ENCODE results near the gene SPARCL1. TPM values are rescaled to one million over a fixed set of nuclear protein-coding genes. Genes with fewer than 3 reads are reported as not detected.
A peak's percentile ranks its signal among the peaks of the same experiment; 100 is the strongest.

Gene SPARCL1
- total and polyA plus RNA-seq, 9 of the 15 experiments (the other 6 are each of a cell fraction or from before 2014, with no cell fraction given) = 0.03 to 0.71 (median 0.05) TPM; not detected in 3

- WGBS (ENCODE audit: insufficient coverage, low coverage, missing lambda C conversion rate) = 0% methylated on average over 1 of the region's 1 CpG
- H3K27me3 ChIP-seq (ENCODE audit: control insufficient read depth in 2 of 2, insufficient read depth in 2 of 2, low read length in 2 of 2) = no peaks in the 10 kb centered on the region
- BruUV-seq (replicated peaks) = no TSS peak
- no peak for TF ChIP-seq SRSF3 (IDR thresholded peaks at IDR 0.05; ENCODE audit: insufficient read depth, low read length)
- H3K36me3 ChIP-seq (ENCODE audit: control insufficient read depth, insufficient read depth, low read length) = no peaks in the 10 kb centered on the region
- ATAC-seq = no peak
- no peak overlapping the region for H3K4me3 ChIP-seq
- intact Hi-C loops (cut with micrococcal nuclease) = no loop called here
- H3K9me3 ChIP-seq (replicated peaks; ENCODE audit: control insufficient read depth, insufficient read depth, low read depth, low read length) = no peaks in the 10 kb centered on the region
- H4K20me1 ChIP-seq (replicated peaks; ENCODE audit: control insufficient read depth, insufficient read depth, low read length) = no peaks in the 10 kb centered on the region
- CTCF ChIA-PET (ENCODE audit: low intra/inter-chr PET ratio) = no interaction called here
- no peak overlapping the region for H3K9ac ChIP-seq (ENCODE audit: insufficient read depth in 1 of 2, low read depth in 2 of 2, low read length in 2 of 2)
- FAIRE-seq = no peak
- no peak for DNase-seq (ENCODE audit: extremely low read depth in 1 of 4, low spot score in 3 of 4)
- H3K4me2 ChIP-seq (ENCODE audit: insufficient read depth, low read length) = no peak overlapping the region
- H3K4me1 ChIP-seq (replicated peaks in 1 of 2; ENCODE audit: control insufficient read depth in 2 of 2, insufficient read depth in 2 of 2, low read length in 2 of 2) = no peaks in the 10 kb centered on the region; a peak in 1 of 5 replicates
- H2AFZ ChIP-seq (ENCODE audit: low read depth, low read length) = no peak overlapping the region
- no peaks in the 10 kb centered on the region for H3K9me1 ChIP-seq (ENCODE audit: control insufficient read depth, insufficient read depth, low read length)
- no peak overlapping the region for H3K27ac ChIP-seq (ENCODE audit: extremely low read depth, low read depth, low read length)
- in situ Hi-C loops (cut with MboI) = no loop called here
- POLR2A ChIA-PET = no interaction called here
- H3K79me2 ChIP-seq (ENCODE audit: control insufficient read depth, insufficient read depth, low read length) = no peaks in the 10 kb centered on the region
Observed at GRCh38 chr4:87532907-87533306, 3.7 kb upstream of the SPARCL1 start.

- Histone ChIP-seq H3K9me3 (replicated peaks; ENCODE audit: control insufficient read depth, insufficient read depth, low read depth, low read length) (no peaks in the 10 kb centered on the region), H3K4me1 (replicated peaks in 1 of 2; ENCODE audit: control insufficient read depth in 2 of 2, insufficient read depth in 2 of 2, low read length in 2 of 2) (no peaks in the 10 kb centered on the region; a peak in 1 of 5 replicates), H3K27me3 (ENCODE audit: control insufficient read depth in 2 of 2, insufficient read depth in 2 of 2, low read length in 2 of 2) (no peaks in the 10 kb centered on the region), H3K4me3 (no peak overlapping the region), H3K9ac (ENCODE audit: insufficient read depth in 1 of 2, low read depth in 2 of 2, low read length in 2 of 2) (no peak overlapping the region), H2AFZ (ENCODE audit: low read depth, low read length) (no peak overlapping the region), H3K4me2 (ENCODE audit: insufficient read depth, low read length) (no peak overlapping the region), H3K79me2 (ENCODE audit: control insufficient read depth, insufficient read depth, low read length) (no peaks in the 10 kb centered on the region), H3K27ac (ENCODE audit: extremely low read depth, low read depth, low read length) (no peak overlapping the region), H3K9me1 (ENCODE audit: control insufficient read depth, insufficient read depth, low read length) (no peaks in the 10 kb centered on the region), H4K20me1 (replicated peaks; ENCODE audit: control insufficient read depth, insufficient read depth, low read length) (no peaks in the 10 kb centered on the region), H3K36me3 (ENCODE audit: control insufficient read depth, insufficient read depth, low read length) (no peaks in the 10 kb centered on the region)
- WGBS (ENCODE audit: insufficient coverage, low coverage, missing lambda C conversion rate) = 0% methylated on average over 1 of the region's 1 CpG
- ATAC-seq (no peak), DNase-seq (ENCODE audit: extremely low read depth in 1 of 4, low spot score in 3 of 4) (no peak), FAIRE-seq (no peak)
- intact Hi-C loops (cut with micrococcal nuclease) = no loop called here
- ChIA-PET CTCF (ENCODE audit: low intra/inter-chr PET ratio) (interaction anchor here (0.7 kb wide), 1 partner anchor 262 kb away, joined by 3 read pairs; no protein-coding TSS in a partner anchor), POLR2A (interaction anchor here (0.6 kb wide), 1 partner anchor 475 kb away, joined by 3 read pairs; the partner anchor contains the start of gene PKD2)
- in situ Hi-C loops (cut with MboI) = no loop called here
- BruUV-seq (replicated peaks) = no TSS peak
- TF ChIP-seq TFE3 (CRISPR knock-in tag; IDR thresholded peaks at IDR 0.05) (peak; percentile 38; the same call in 1 of the 2 replicates), JUNB (CRISPR knock-in tag; conservative IDR thresholded peaks at IDR 0.05) (no peak)
Observed at GRCh38 chr4:87532109-87532508, 2.9 kb upstream of the SPARCL1 start.

Data from K562 (cell line).